OCI-LY1 (cell line): ENCODE results near the gene SMU1.

Experiments
- H2AFZ ChIP-seq: fragments of 200-600 bp; sonication (generic), shearing (Covaris generic); 2 replicates; pipeline ENCODE4 v1.6.0; 2014; ENCODE audit warnings: antibody characterized with exemption, mild to moderate bottlenecking, low read length
- H3F3A ChIP-seq: fragments of 200-600 bp; sonication (generic), shearing (Covaris generic); 2 replicates; pipeline ENCODE4 v1.6.0; 2014; ENCODE audit warnings: mild to moderate bottlenecking, antibody characterized with exemption, low read length, moderate library complexity; ENCODE audit not compliant: insufficient read depth
- H3K27ac ChIP-seq: fragments of 200-600 bp; sonication (generic); 2 replicates; pipeline ENCODE4 v1.5.1; 2014; ENCODE audit warnings: low read length, mixed run types, mild to moderate bottlenecking, low read depth; ENCODE audit not compliant: poor library complexity, severe bottlenecking
- H3K27me3 ChIP-seq: fragments of 200-600 bp; sonication (generic); 2 replicates; pipeline ENCODE4 v1.6.0; 2014; ENCODE audit warnings: antibody characterized with exemption, mild to moderate bottlenecking, low read length, moderate library complexity; ENCODE audit not compliant: insufficient read depth
- H3K36me3 ChIP-seq: fragments of 200-600 bp; sonication (generic); 2 replicates; pipeline ENCODE4 v1.6.1; 2014; ENCODE audit warnings: mild to moderate bottlenecking, antibody characterized with exemption, low read length, moderate library complexity, mixed read lengths; ENCODE audit not compliant: insufficient read depth
- H3K4me1 ChIP-seq: fragments of 200-600 bp; sonication (generic); 2 replicates; pipeline ENCODE4 v1.5.1; 2014; ENCODE audit warnings: mild to moderate bottlenecking, low read length, moderate library complexity; ENCODE audit not compliant: insufficient read depth, severe bottlenecking
- H3K4me2 ChIP-seq: fragments of 200-600 bp; sonication (generic), shearing (Covaris generic); 2 replicates; pipeline ENCODE4 v1.6.1; 2014; ENCODE audit warnings: low read length
- H3K4me3 ChIP-seq: fragments of 200-600 bp; sonication (generic); 2 replicates; pipeline ENCODE4 v1.5.1; 2014; ENCODE audit warnings: low read length, low read depth, mild to moderate bottlenecking, mixed read lengths; ENCODE audit not compliant: poor library complexity, severe bottlenecking
- H3K79me2 ChIP-seq: fragments of 200-600 bp; shearing (Covaris generic); 2 replicates; pipeline ENCODE4 v1.6.1; 2016; ENCODE audit warnings: mixed run types, low read length, mixed read lengths; ENCODE audit not compliant: insufficient read depth
- H3K9ac ChIP-seq: fragments of 200-600 bp; sonication (generic), shearing (Covaris generic); 2 replicates; pipeline ENCODE4 v1.6.1; 2014; ENCODE audit warnings: mild to moderate bottlenecking, low read length, mixed read lengths
- H3K9me2 ChIP-seq: fragments of 200-600 bp; sonication (generic), shearing (Covaris generic); 2 replicates; pipeline ENCODE4 v1.6.1; 2014; ENCODE audit warnings: low read depth, mild to moderate bottlenecking, low read length, mixed read lengths
- H3K9me3 ChIP-seq: fragments of 200-600 bp; shearing (Covaris generic); 2 replicates; pipeline ENCODE4 v1.6.1; 2014; ENCODE audit warnings: low read length, mixed read lengths
- H4K20me1 ChIP-seq: fragments of 200-600 bp; sonication (generic), shearing (Covaris generic); 2 replicates; pipeline ENCODE4 v1.6.0; 2016; ENCODE audit warnings: mild to moderate bottlenecking, low read length; ENCODE audit not compliant: insufficient read depth
- CTCF ChIP-seq: fragments of 200-600 bp; sonication (generic), shearing (Covaris generic); IDR thresholded peaks from 2 replicates; pipeline ENCODE4 v1.5.1; 2017; ENCODE audit warnings: mild to moderate bottlenecking, antibody characterized with exemption, low read length, moderate library complexity, mixed read lengths
- EZH2 ChIP-seq: fragments of 200-600 bp; sonication (generic), shearing (Covaris generic); IDR thresholded peaks from 2 replicates; pipeline ENCODE4 v1.8.0; 2017; ENCODE audit warnings: borderline replicate concordance, mixed run types, mild to moderate bottlenecking, antibody characterized with exemption, low read length, moderate library complexity, mixed read lengths

SMU1 gene

GRCh38 chr9:32992595-32993238 is 83.8 kb downstream of the SMU1 start:
- no peak overlapping the region for H3K4me3 ChIP-seq
- TF ChIP-seq CTCF (no peak), EZH2 (no peak)
- peaks cover 62% of the 10 kb centered on the region for H3K36me3 ChIP-seq
- no peaks in the 10 kb centered on the region for H3K27me3 ChIP-seq
- H3F3A ChIP-seq: no peaks in the 10 kb centered on the region
- H3K79me2 ChIP-seq: peaks cover 19% of the 10 kb centered on the region
- H3K9me2 ChIP-seq: no peaks in the 10 kb centered on the region
- no peaks in the 10 kb centered on the region for H3K4me1 ChIP-seq
- H2AFZ ChIP-seq: no peak overlapping the region
- H3K9me3 ChIP-seq: no peaks in the 10 kb centered on the region
- no peak overlapping the region for H3K4me2 ChIP-seq
- no peak overlapping the region for H3K27ac ChIP-seq
- no peaks in the 10 kb centered on the region for H4K20me1 ChIP-seq
- no peak overlapping the region for H3K9ac ChIP-seq

- no peak overlapping the region for H3K9ac ChIP-seq
- H3K9me2 ChIP-seq: no peaks in the 10 kb centered on the region
- TF ChIP-seq EZH2: no peak
- no peak for TF ChIP-seq CTCF
- H3K27me3 ChIP-seq: no peaks in the 10 kb centered on the region
- no peak overlapping the region for H3K27ac ChIP-seq
- no peak overlapping the region for H3K4me3 ChIP-seq
- no peaks in the 10 kb centered on the region for H3K4me1 ChIP-seq
- no peaks in the 10 kb centered on the region for H3F3A ChIP-seq
- no peak overlapping the region for H3K4me2 ChIP-seq
- H4K20me1 ChIP-seq: no peaks in the 10 kb centered on the region
- peaks cover 65% of the 10 kb centered on the region for H3K36me3 ChIP-seq
- peaks cover 15% of the 10 kb centered on the region for H3K79me2 ChIP-seq
- no peak overlapping the region for H2AFZ ChIP-seq
- no peaks in the 10 kb centered on the region for H3K9me3 ChIP-seq
These were observed 84.4 kb downstream of the SMU1 start for GRCh38 chr9:32991897-32992594.
